Endodermal cell (in vitro differentiated cells): Measurements from ENCODE around the gene IRF2BP2. TPM values are rescaled to one million over a fixed set of nuclear protein-coding genes. Genes with fewer than 3 reads are reported as not detected.

Source experiments
- DNase-seq: peaks from one replicate; pipeline ENCODE4 v3.0.0-alpha.2; 2017
- H3K27ac ChIP-seq: 2 replicates; pipeline ENCODE4 v1.5.1; 2013; ENCODE audit warnings: mild to moderate bottlenecking, low read depth, low read length, moderate library complexity
- H3K27me3 ChIP-seq: 2 replicates; pipeline ENCODE4 v1.6.1; 2013; ENCODE audit warnings: mild to moderate bottlenecking, low read length, moderate library complexity; ENCODE audit not compliant: insufficient read depth, control insufficient read depth, poor library complexity, severe bottlenecking
- H3K36me3 ChIP-seq: 2 replicates; pipeline ENCODE4 v1.7.0; 2013; ENCODE audit warnings: mild to moderate bottlenecking, low read length, moderate library complexity; ENCODE audit not compliant: control insufficient read depth, insufficient read depth
- H3K4me1 ChIP-seq: one replicate; pipeline ENCODE4 v1.7.0; 2013; ENCODE audit warnings: low read length; ENCODE audit not compliant: control insufficient read depth, insufficient read depth
- H3K4me3 ChIP-seq: 2 replicates; pipeline ENCODE4 v1.5.1; 2013; ENCODE audit warnings: mild to moderate bottlenecking, low read length, moderate library complexity
- H3K9ac ChIP-seq: 2 replicates; pipeline ENCODE4 v1.6.1; 2013; ENCODE audit warnings: mild to moderate bottlenecking, low read length, moderate library complexity; ENCODE audit not compliant: poor library complexity, severe bottlenecking; ENCODE audit errors: extremely low read depth
- H3K9me3 ChIP-seq: 2 replicates; pipeline ENCODE4 v1.6.1; 2013; ENCODE audit warnings: mild to moderate bottlenecking, low read length, moderate library complexity; ENCODE audit not compliant: control insufficient read depth
- H3K27ac Mint-ChIP-seq: 2 replicates; pipeline ENCODE4 v1.8.0; 2020; ENCODE audit warnings: mixed read lengths
- H3K27me3 Mint-ChIP-seq: 2 replicates; pipeline ENCODE4 v1.8.0; 2021; ENCODE audit warnings: mild to moderate bottlenecking, mixed read lengths; ENCODE audit not compliant: insufficient read depth
- H3K36me3 Mint-ChIP-seq: 2 replicates; pipeline ENCODE4 v1.8.0; 2020; ENCODE audit warnings: low read depth, mixed read lengths
- H3K4me1 Mint-ChIP-seq: 2 replicates; pipeline ENCODE4 v1.8.0; 2020; ENCODE audit warnings: mixed read lengths
- H3K4me3 Mint-ChIP-seq: 2 replicates; pipeline ENCODE4 v1.8.0; 2020; ENCODE audit warnings: mild to moderate bottlenecking, moderate library complexity, mixed read lengths
- H3K9me3 Mint-ChIP-seq: 2 replicates; pipeline ENCODE4 v1.8.0; 2020; ENCODE audit warnings: mild to moderate bottlenecking, mixed read lengths
- WGBS, 2 experiments: methylation state at CpG; one replicate each; pipeline versions ENCODE4 v1.1.5 to v1.1.7; 2013; ENCODE audit warnings: missing lambda C conversion rate in 2 of 2, mixed read lengths in 1 of 2; ENCODE audit not compliant: insufficient coverage in 1 of 2, insufficient read length in 1 of 2; 5-methylcytosine and 5-hydroxymethylcytosine counted together
- total RNA-seq, 2 donors: library from RNA; stranded (reverse); fragmentation: NEBNext Ultra II Directional in 1 of 2; extraction: Animal tissue kit (Norgen Biotek cat#: 25700) in 1 of 2; gene quantifications; 2 replicates in 1 of 2; 3 replicates in 1 of 2; pipeline ENCODE4 v1.2.1, GENCODE V29; 2021
- TF ChIP-seq, protein P1 (sequence below): fragments of 200-600 bp; sonication (generic); conservative IDR thresholded peaks from 2 replicates; pipeline ENCODE4 v1.5.0; 2021; ENCODE audit warnings: antibody characterized with exemption, mild to moderate bottlenecking

Gene IRF2BP2
- total RNA-seq, 2 donors from 2014 or later: 41.6 to 45.7 TPM

- TF ChIP-seq, protein P1, sequence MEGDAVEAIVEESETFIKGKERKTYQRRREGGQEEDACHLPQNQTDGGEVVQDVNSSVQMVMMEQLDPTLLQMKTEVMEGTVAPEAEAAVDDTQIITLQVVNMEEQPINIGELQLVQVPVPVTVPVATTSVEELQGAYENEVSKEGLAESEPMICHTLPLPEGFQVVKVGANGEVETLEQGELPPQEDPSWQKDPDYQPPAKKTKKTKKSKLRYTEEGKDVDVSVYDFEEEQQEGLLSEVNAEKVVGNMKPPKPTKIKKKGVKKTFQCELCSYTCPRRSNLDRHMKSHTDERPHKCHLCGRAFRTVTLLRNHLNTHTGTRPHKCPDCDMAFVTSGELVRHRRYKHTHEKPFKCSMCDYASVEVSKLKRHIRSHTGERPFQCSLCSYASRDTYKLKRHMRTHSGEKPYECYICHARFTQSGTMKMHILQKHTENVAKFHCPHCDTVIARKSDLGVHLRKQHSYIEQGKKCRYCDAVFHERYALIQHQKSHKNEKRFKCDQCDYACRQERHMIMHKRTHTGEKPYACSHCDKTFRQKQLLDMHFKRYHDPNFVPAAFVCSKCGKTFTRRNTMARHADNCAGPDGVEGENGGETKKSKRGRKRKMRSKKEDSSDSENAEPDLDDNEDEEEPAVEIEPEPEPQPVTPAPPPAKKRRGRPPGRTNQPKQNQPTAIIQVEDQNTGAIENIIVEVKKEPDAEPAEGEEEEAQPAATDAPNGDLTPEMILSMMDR: peak; percentile 63
- Histone ChIP-seq H3K36me3 (no peaks in the 10 kb centered on the region), H3K9me3 (no peaks in the 10 kb centered on the region), H3K4me3 (no peak overlapping the region), H3K27me3 (no peaks in the 10 kb centered on the region), H3K27ac (no peak overlapping the region), H3K4me1 (no peaks in the 10 kb centered on the region), H3K9ac (no peak overlapping the region)
- Mint-ChIP-seq H3K27me3 (no peaks in the 10 kb centered on the region), H3K36me3 (no peaks in the 10 kb centered on the region), H3K4me1 (no peaks in the 10 kb centered on the region), H3K4me3 (no peak overlapping the region), H3K27ac (no peak overlapping the region), H3K9me3 (no peaks in the 10 kb centered on the region)
- DNase-seq: no peak
Observed at GRCh38 chr1:234579967-234580366, 30.0 kb downstream of the IRF2BP2 start.

DNA sequence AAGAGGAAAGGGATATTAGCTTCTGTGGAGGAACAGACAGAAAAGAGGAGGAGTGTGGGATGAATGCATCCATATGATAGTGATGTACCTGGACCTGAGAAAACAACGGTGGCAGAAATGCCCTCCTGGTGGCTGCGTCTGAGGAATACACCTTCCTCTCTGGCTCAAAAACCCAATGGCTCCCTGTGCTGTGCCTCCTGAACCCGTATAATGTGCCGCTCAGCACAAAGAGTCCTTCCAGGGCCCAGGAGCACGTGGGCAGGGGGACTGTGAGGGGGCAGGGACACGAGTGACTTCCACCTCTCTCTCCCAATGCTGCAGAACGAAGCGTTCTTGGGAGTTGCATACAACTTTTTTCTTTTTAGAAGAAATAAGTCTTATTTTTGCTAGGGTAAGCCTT, 31.2 kb downstream of the IRF2BP2 start:
- H3K9ac ChIP-seq: no peak overlapping the region
- no peaks in the 10 kb centered on the region for H3K4me1 Mint-ChIP-seq
- no peaks in the 10 kb centered on the region for H3K27me3 ChIP-seq
- no peaks in the 10 kb centered on the region for H3K36me3 Mint-ChIP-seq
- H3K4me1 ChIP-seq: no peaks in the 10 kb centered on the region
- no peaks in the 10 kb centered on the region for H3K9me3 ChIP-seq
- H3K27me3 Mint-ChIP-seq: no peaks in the 10 kb centered on the region
- no peaks in the 10 kb centered on the region for H3K9me3 Mint-ChIP-seq
- no peak overlapping the region for H3K27ac Mint-ChIP-seq
- TF ChIP-seq, protein P1: peak; percentile 45
- H3K4me3 Mint-ChIP-seq: no peak overlapping the region
- no peak for DNase-seq
- 87 to 100% methylated on average over 2 to 7 of the region's 8 CpGs for WGBS, 2 experiments
- no peaks in the 10 kb centered on the region for H3K36me3 ChIP-seq
- no peak overlapping the region for H3K27ac ChIP-seq
- H3K4me3 ChIP-seq: no peak overlapping the region

DNA sequence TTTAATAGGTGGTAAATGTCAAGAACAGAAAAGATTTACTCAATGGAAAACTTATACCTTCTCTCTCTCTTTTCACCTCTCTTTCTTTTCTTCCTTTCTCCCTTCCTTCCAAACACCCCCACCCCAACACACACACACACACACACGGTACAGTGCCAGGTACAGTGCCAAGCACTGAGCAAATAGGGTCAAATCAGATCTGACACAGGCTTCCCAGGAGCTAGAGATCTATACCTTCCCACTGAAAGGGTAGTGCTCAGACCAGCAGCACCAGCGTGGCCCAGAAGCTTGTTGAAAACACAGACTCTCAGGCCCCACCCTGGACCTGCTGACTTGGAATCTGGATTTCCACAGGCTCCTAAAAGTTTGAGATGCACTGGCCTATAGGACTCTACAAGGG, 31.9 kb downstream of the IRF2BP2 start:
- TF ChIP-seq, protein P1: no peak
- H3K4me1 ChIP-seq: no peaks in the 10 kb centered on the region
- Mint-ChIP-seq H3K9me3 (no peaks in the 10 kb centered on the region), H3K27ac (no peak overlapping the region), H3K36me3 (no peaks in the 10 kb centered on the region), H3K4me3 (no peak overlapping the region), H3K27me3 (no peaks in the 10 kb centered on the region), H3K4me1 (no peaks in the 10 kb centered on the region)
- DNase-seq: no peak
- H3K9me3 ChIP-seq: no peaks in the 10 kb centered on the region
- H3K27ac ChIP-seq: no peak overlapping the region
- WGBS, 2 experiments: 89 to 100% methylated on average over 1 to 2 of the region's 2 CpGs
- no peak overlapping the region for H3K9ac ChIP-seq
- H3K27me3 ChIP-seq: no peaks in the 10 kb centered on the region
- H3K36me3 ChIP-seq: no peaks in the 10 kb centered on the region
- no peak overlapping the region for H3K4me3 ChIP-seq
